ENCODE results near the gene LRBA.
"Not testable (repeated sequence)": the region's sequence is repeated elsewhere in the genome, so short reads cannot be mapped to it uniquely, and the experiment has no call there.

LRBA gene

GRCh38 chr4:150390531-150390910 is 624.6 kb downstream of the LRBA start:
- Histone ChIP-seq H3F3A (ENCODE audit: insufficient read depth, low read length) (no peaks in the 10 kb centered on the region), H3K79me2 (ENCODE audit: low read length) (no peaks in the 10 kb centered on the region), H3K9ac (ENCODE audit: low read length) (no peak overlapping the region), H3K4me2 (ENCODE audit: low read depth, low read length) (no peak overlapping the region), H3K4me3 (ENCODE audit: low read length) (no peak overlapping the region), H2AFZ (ENCODE audit: low read length) (no peak overlapping the region), H3K27me3 (replicated peaks; ENCODE audit: insufficient read depth, low read length) (no peaks in the 10 kb centered on the region), H3K36me3 (replicated peaks; ENCODE audit: insufficient read depth, low read length) (no peaks in the 10 kb centered on the region), H3K9me2 (replicated peaks; ENCODE audit: insufficient read depth, low read length) (no peaks in the 10 kb centered on the region), H3K9me3 (replicated peaks; ENCODE audit: insufficient read depth, low read length) (no peaks in the 10 kb centered on the region), H3K27ac (ENCODE audit: low read length) (no peak overlapping the region), H4K20me1 (ENCODE audit: insufficient read depth, low read length) (no peaks in the 10 kb centered on the region), H3K4me1 (ENCODE audit: low read length) (no peaks in the 10 kb centered on the region)
- DNase-seq: no peak
- TF ChIP-seq EZH2phosphoT487 (IDR thresholded peaks at IDR 0.05; ENCODE audit: low read length) (no peak), EZH2 (optimal IDR thresholded peaks at IDR 0.05; ENCODE audit: low read depth, low read length) (no peak), CTCF (IDR thresholded peaks at IDR 0.05; ENCODE audit: low read length) (no peak)

- TF ChIP-seq EZH2phosphoT487 (IDR thresholded peaks at IDR 0.05; ENCODE audit: low read length) (no peak), EZH2 (optimal IDR thresholded peaks at IDR 0.05; ENCODE audit: low read depth, low read length) (no peak), CTCF (IDR thresholded peaks at IDR 0.05; ENCODE audit: low read length) (no peak)
- no peaks in the 10 kb centered on the region for H3K4me1 ChIP-seq (ENCODE audit: low read length)
- no peaks in the 10 kb centered on the region for H3K79me2 ChIP-seq (ENCODE audit: low read length)
- H3K36me3 ChIP-seq (replicated peaks; ENCODE audit: insufficient read depth, low read length): no peaks in the 10 kb centered on the region
- no peak overlapping the region for H3K27ac ChIP-seq (ENCODE audit: low read length)
- H3F3A ChIP-seq (ENCODE audit: insufficient read depth, low read length): no peaks in the 10 kb centered on the region
- H3K9ac ChIP-seq (ENCODE audit: low read length): no peak overlapping the region
- no peak overlapping the region for H3K4me2 ChIP-seq (ENCODE audit: low read depth, low read length)
- H4K20me1 ChIP-seq (ENCODE audit: insufficient read depth, low read length): no peaks in the 10 kb centered on the region
- no peaks in the 10 kb centered on the region for H3K9me3 ChIP-seq (replicated peaks; ENCODE audit: insufficient read depth, low read length)
- no peak for DNase-seq
- H3K9me2 ChIP-seq (replicated peaks; ENCODE audit: insufficient read depth, low read length): no peaks in the 10 kb centered on the region
- no peak overlapping the region for H3K4me3 ChIP-seq (ENCODE audit: low read length)
- H3K27me3 ChIP-seq (replicated peaks; ENCODE audit: insufficient read depth, low read length): no peaks in the 10 kb centered on the region
- no peak overlapping the region for H2AFZ ChIP-seq (ENCODE audit: low read length)
Observed at GRCh38 chr4:150389896-150390530, 625.1 kb downstream of the LRBA start.

- H3K9ac ChIP-seq (ENCODE audit: low read length): no peak overlapping the region
- H3K4me3 ChIP-seq (ENCODE audit: low read length): no peak overlapping the region
- no peaks in the 10 kb centered on the region for H3K4me1 ChIP-seq (ENCODE audit: low read length)
- no peaks in the 10 kb centered on the region for H4K20me1 ChIP-seq (ENCODE audit: insufficient read depth, low read length)
- no peaks in the 10 kb centered on the region for H3K36me3 ChIP-seq (replicated peaks; ENCODE audit: insufficient read depth, low read length)
- H3K27me3 ChIP-seq (replicated peaks; ENCODE audit: insufficient read depth, low read length): no peaks in the 10 kb centered on the region
- H3K27ac ChIP-seq (ENCODE audit: low read length): no peak overlapping the region
- TF ChIP-seq EZH2 (optimal IDR thresholded peaks at IDR 0.05; ENCODE audit: low read depth, low read length) (no peak), EZH2phosphoT487 (IDR thresholded peaks at IDR 0.05; ENCODE audit: low read length) (no peak), CTCF (IDR thresholded peaks at IDR 0.05; ENCODE audit: low read length) (no peak)
- H3F3A ChIP-seq (ENCODE audit: insufficient read depth, low read length): no peaks in the 10 kb centered on the region
- DNase-seq: no peak
- no peak overlapping the region for H3K4me2 ChIP-seq (ENCODE audit: low read depth, low read length)
- H3K79me2 ChIP-seq (ENCODE audit: low read length): no peaks in the 10 kb centered on the region
- H3K9me2 ChIP-seq (replicated peaks; ENCODE audit: insufficient read depth, low read length): no peaks in the 10 kb centered on the region
- H3K9me3 ChIP-seq (replicated peaks; ENCODE audit: insufficient read depth, low read length): no peaks in the 10 kb centered on the region
- no peak overlapping the region for H2AFZ ChIP-seq (ENCODE audit: low read length)
Observed at GRCh38 chr4:150387981-150388380, 627.1 kb downstream of the LRBA start.

GRCh38 chr4:150386415-150386814 is 628.7 kb downstream of the LRBA start:
- H3K27me3 ChIP-seq (replicated peaks; ENCODE audit: insufficient read depth, low read length); H3K9ac ChIP-seq (ENCODE audit: low read length); H3K27ac ChIP-seq (ENCODE audit: low read length); H3K9me3 ChIP-seq (replicated peaks; ENCODE audit: insufficient read depth, low read length); H3K4me1 ChIP-seq (ENCODE audit: low read length); H3K4me3 ChIP-seq (ENCODE audit: low read length); DNase-seq; H3K9me2 ChIP-seq (replicated peaks; ENCODE audit: insufficient read depth, low read length); H2AFZ ChIP-seq (ENCODE audit: low read length); H3K79me2 ChIP-seq (ENCODE audit: low read length); H4K20me1 ChIP-seq (ENCODE audit: insufficient read depth, low read length); H3K36me3 ChIP-seq (replicated peaks; ENCODE audit: insufficient read depth, low read length); H3F3A ChIP-seq (ENCODE audit: insufficient read depth, low read length); H3K4me2 ChIP-seq (ENCODE audit: low read depth, low read length): not testable (repeated sequence)

Data from MM.1S (cell line).